T-helper 1 cell treated with Interleukin-12 subunit alpha and Interleukin-12 subunit beta and Interleukin-4 antibody, amounts not matched to agents 30 μg/mL and 1 μg/mL, for 36 hours (primary cell): ENCODE data around the gene ZBTB46.
"Not testable (repeated sequence)": the region's sequence is repeated elsewhere in the genome, so short reads cannot be mapped to it uniquely, and the experiment has no call there.

Experiments
- H3K27ac Mint-ChIP-seq: one replicate; pipeline ENCODE4 v1.8.0; 2021; ENCODE audit warnings: mild to moderate bottlenecking, mixed read lengths
- H3K27me3 Mint-ChIP-seq: one replicate; pipeline ENCODE4 v1.8.0; 2021; ENCODE audit warnings: low read depth, mixed read lengths
- H3K36me3 Mint-ChIP-seq: one replicate; pipeline ENCODE4 v1.8.0; 2021; ENCODE audit warnings: low read depth, mixed read lengths
- H3K4me1 Mint-ChIP-seq: one replicate; pipeline ENCODE4 v1.8.0; 2021; ENCODE audit warnings: low read depth, mixed read lengths
- H3K4me3 Mint-ChIP-seq: one replicate; pipeline ENCODE4 v1.8.0; 2021; ENCODE audit warnings: mild to moderate bottlenecking, moderate library complexity, mixed read lengths
- H3K9me3 Mint-ChIP-seq: one replicate; pipeline ENCODE4 v1.8.0; 2021; ENCODE audit warnings: mixed read lengths

ZBTB46 gene

GRCh38 chr20:63861981-63862901, 31.2 kb upstream of the ZBTB46 start:
- Mint-ChIP-seq H3K27me3 (no peaks in the 10 kb centered on the region), H3K36me3 (peaks cover 10% of the 10 kb centered on the region), H3K4me1 (peaks cover 20% of the 10 kb centered on the region), H3K27ac (no peak overlapping the region), H3K9me3 (no peaks in the 10 kb centered on the region), H3K4me3 (no peak overlapping the region)

DNA sequence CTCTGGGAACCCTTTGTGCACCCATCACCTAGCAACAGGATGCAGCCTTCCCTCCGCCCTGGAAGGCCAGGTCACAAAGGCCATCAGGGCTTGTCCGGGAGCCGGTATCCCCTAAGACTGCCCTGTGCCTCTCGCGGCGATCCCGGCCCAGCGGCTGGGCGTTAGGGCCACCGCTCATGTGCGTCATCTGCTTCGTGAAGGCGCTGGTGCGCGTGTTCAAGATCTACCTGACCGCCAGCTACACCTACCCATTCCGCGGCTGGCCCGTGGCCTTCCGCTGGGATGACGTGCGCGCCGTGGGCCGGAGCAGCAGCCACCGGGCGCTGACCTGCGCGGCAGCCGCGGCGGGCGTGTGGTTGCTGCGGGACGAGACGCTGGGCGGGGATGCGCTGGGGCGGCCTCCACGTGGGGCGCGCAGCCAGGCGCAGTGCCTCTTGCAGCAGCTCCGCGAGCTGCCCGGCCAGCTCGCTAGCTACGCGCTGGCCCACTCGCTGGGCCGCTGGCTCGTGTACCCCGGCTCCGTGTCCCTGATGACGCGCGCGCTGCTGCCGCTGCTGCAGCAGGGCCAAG, 30.4 kb upstream of the ZBTB46 start, which contains the start of gene ABHD16B:
Gene ABHD16B, plus strand, starts transcription at position 134 of the 570 bp plus-strand sequence. Its CDS starts 43 bp downstream, at position 177.
- H3K36me3 Mint-ChIP-seq, result peaks cover 10% of the 10 kb centered on the region
- no peak within 1 kb of the TSS for H3K4me3 Mint-ChIP-seq
- no peaks in the 10 kb centered on the region for H3K9me3 Mint-ChIP-seq
- no peaks in the 10 kb centered on the region for H3K27me3 Mint-ChIP-seq
- H3K4me1 Mint-ChIP-seq, result peaks cover 20% of the 10 kb centered on the region
- no peak within 1 kb of the TSS for H3K27ac Mint-ChIP-seq

DNA sequence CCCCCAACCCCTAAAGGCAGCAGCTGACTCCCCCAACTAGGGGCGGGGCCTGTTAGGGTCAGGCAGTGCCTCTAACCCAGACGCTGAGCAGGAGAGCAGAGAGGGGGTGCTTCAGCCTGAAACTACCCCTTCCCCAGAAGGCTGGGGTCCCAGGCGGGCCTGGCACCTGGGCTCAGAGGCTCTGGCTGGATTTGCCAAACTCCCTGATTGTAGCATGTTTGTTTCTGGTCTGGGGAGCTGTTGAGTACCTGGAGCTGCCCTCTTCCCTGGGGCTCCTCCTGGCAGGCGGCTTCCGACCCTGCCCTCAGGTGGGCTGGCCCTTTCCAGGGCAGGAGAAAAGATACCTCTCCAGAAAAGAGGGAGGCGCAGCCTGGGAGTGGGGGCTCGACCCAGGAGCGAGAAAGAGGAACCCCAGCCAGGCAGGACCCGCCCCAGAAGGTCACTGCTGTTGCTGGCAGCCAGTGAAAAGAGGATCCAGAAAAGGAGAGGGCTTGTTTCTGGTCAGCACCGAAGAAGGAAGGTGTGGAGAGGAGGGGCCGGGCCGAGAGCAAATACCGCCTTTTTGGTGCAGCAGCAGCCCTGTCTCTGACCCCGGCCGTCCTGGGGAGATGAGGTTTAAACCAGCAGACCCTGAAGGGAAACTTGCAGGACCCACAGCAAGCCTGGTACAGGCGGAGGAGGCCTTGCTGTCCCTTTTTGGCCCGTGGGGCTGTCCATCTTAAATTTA, 29.4 kb upstream of the ZBTB46 start:
- peaks cover 10% of the 10 kb centered on the region for H3K36me3 Mint-ChIP-seq
- H3K9me3 Mint-ChIP-seq, result no peaks in the 10 kb centered on the region
- H3K4me3 Mint-ChIP-seq, result no peak overlapping the region
- H3K27ac Mint-ChIP-seq, result no peak overlapping the region
- H3K27me3 Mint-ChIP-seq, result no peaks in the 10 kb centered on the region
- H3K4me1 Mint-ChIP-seq, result peaks cover 17% of the 10 kb centered on the region

- peaks cover 7% of the 10 kb centered on the region for H3K36me3 Mint-ChIP-seq
Measured at GRCh38 chr20:63859166-63859699, 28.2 kb upstream of the ZBTB46 start.

GRCh38 chr20:63858393-63859165, 27.5 kb upstream of the ZBTB46 start:
- peaks cover 10% of the 10 kb centered on the region for H3K4me1 Mint-ChIP-seq
- H3K27me3 Mint-ChIP-seq, result no peaks in the 10 kb centered on the region
- H3K36me3 Mint-ChIP-seq, result peaks cover 7% of the 10 kb centered on the region
- no peak overlapping the region for H3K27ac Mint-ChIP-seq
- no peak overlapping the region for H3K4me3 Mint-ChIP-seq
- no peaks in the 10 kb centered on the region for H3K9me3 Mint-ChIP-seq

More at GRCh38 chr20:63859166-63859699, 28.2 kb upstream of the ZBTB46 start:
- Mint-ChIP-seq H3K27me3 (no peaks in the 10 kb centered on the region), H3K4me1 (peaks cover 15% of the 10 kb centered on the region), H3K27ac (no peak overlapping the region), H3K9me3 (no peaks in the 10 kb centered on the region), H3K4me3 (no peak overlapping the region)

DNA sequence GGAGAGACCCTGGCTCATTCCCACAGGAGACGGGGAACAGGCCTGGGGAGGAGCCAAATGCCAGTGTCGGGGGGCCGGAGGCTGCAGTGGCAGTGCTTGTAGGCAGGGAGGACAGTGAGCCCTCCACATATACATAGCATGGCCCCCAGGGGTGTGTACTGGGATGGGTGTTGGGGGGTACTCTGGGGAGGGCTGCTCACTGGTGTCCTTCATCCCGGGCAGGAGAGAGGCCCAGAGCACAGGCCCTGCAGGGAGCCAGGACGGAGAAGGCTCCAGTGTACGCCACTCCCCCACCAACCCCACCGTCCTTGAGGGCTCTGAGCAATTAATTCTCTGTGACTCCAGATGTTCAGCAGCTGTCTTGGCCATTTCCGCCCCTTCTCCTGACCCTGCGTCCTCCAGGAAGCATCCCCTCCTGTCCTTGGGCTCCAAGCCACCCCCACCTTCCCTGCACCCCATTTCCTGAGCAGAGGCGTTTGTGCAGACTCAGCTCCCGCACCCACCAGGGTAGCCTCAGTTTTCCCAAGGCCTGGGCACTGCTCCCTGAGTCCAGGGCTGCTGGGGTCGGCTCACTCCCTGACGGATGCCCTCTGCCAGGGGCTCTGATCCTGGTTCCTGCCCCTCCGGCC, 26.8 kb upstream of the ZBTB46 start:
- no peaks in the 10 kb centered on the region for H3K27me3 Mint-ChIP-seq
- peaks cover 4% of the 10 kb centered on the region for H3K4me1 Mint-ChIP-seq
- H3K36me3 Mint-ChIP-seq, result peaks cover 5% of the 10 kb centered on the region
- H3K9me3 Mint-ChIP-seq, result no peaks in the 10 kb centered on the region
- no peak overlapping the region for H3K27ac Mint-ChIP-seq
- H3K4me3 Mint-ChIP-seq, result no peak overlapping the region

- peaks cover 1% of the 10 kb centered on the region for H3K27me3 Mint-ChIP-seq
- H3K27ac Mint-ChIP-seq, result no peak overlapping the region
- H3K9me3 Mint-ChIP-seq, result no peaks in the 10 kb centered on the region
- peaks cover 7% of the 10 kb centered on the region for H3K36me3 Mint-ChIP-seq
- H3K4me3 Mint-ChIP-seq, result no peak overlapping the region
- peaks cover 6% of the 10 kb centered on the region for H3K4me1 Mint-ChIP-seq
Measured at GRCh38 chr20:63856098-63856511, 25.0 kb upstream of the ZBTB46 start.

- Mint-ChIP-seq H3K9me3 (no peaks in the 10 kb centered on the region), H3K4me1 (peaks cover 11% of the 10 kb centered on the region), H3K27me3 (peaks cover 6% of the 10 kb centered on the region), H3K4me3 (no peak overlapping the region), H3K27ac (no peak overlapping the region), H3K36me3 (peaks cover 2% of the 10 kb centered on the region)
Measured at GRCh38 chr20:63855363-63856097, 24.5 kb upstream of the ZBTB46 start.

DNA sequence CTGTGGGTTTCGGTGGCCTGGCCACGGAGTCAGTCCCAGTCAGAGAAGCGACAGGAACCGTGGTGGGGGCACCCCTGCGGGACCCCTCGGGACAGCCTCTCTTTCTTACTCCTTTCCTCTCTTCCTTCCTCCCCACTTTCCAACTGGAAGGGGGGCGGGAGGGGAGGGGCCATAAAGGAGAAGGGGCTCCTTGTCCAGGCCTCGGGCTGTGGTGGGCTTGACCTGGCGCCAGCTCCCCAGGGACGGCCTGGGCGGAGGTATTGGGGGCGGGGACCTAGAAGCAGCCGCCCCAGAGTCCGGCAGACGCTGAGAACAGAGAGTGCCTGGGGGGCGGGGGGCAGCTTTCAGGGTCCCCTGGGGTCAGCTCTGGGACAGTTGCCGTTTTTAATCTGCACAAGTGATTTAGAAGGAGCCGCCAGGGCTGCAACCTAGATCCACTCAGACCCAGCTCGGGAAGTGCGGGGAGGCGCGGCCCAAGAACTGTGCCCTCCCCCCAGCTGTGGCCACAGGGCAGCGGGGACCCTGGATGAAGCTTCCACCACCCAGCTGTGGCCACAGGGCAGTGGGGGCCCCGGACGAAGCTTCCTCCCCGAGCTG, 23.8 kb upstream of the ZBTB46 start:
- no peaks in the 10 kb centered on the region for H3K9me3 Mint-ChIP-seq
- H3K27me3 Mint-ChIP-seq, result peaks cover 7% of the 10 kb centered on the region
- H3K36me3 Mint-ChIP-seq, result peaks cover 2% of the 10 kb centered on the region
- no peak overlapping the region for H3K27ac Mint-ChIP-seq
- H3K4me1 Mint-ChIP-seq, result peaks cover 12% of the 10 kb centered on the region
- no peak overlapping the region for H3K4me3 Mint-ChIP-seq

- H3K9me3 Mint-ChIP-seq, result no peaks in the 10 kb centered on the region
- no peak overlapping the region for H3K4me3 Mint-ChIP-seq
- peaks cover 7% of the 10 kb centered on the region for H3K27me3 Mint-ChIP-seq
- H3K27ac Mint-ChIP-seq, result no peak overlapping the region
- H3K36me3 Mint-ChIP-seq, result peaks cover 2% of the 10 kb centered on the region
- H3K4me1 Mint-ChIP-seq, result peaks cover 12% of the 10 kb centered on the region
Measured at GRCh38 chr20:63854069-63854765, 23.2 kb upstream of the ZBTB46 start.

DNA sequence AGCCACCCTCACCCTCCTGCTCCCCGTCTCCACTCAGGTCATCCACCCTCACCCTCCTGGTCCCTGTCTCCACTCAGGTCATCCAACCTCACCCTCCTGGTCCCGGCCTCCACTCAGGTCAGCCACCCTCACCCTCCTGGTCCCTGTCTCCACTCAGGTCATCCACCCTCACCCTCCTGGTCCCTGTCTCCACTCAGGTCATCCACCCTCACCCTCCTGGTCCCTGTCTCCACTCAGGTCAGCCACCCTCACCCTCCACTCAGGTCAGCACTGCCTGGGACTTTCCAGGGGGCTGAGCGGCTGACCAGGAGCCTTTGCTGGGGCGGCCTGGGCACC, 22.6 kb upstream of the ZBTB46 start:
- not testable (repeated sequence) for H3K27me3 Mint-ChIP-seq, H3K4me3 Mint-ChIP-seq, H3K4me1 Mint-ChIP-seq, H3K27ac Mint-ChIP-seq, H3K36me3 Mint-ChIP-seq, H3K9me3 Mint-ChIP-seq

- H3K36me3 Mint-ChIP-seq, H3K9me3 Mint-ChIP-seq, H3K4me3 Mint-ChIP-seq, H3K27ac Mint-ChIP-seq, H3K27me3 Mint-ChIP-seq, H3K4me1 Mint-ChIP-seq: not testable (repeated sequence)
Measured at GRCh38 chr20:63851548-63851943, 20.5 kb upstream of the ZBTB46 start.
